DOHH2 (cell line): ENCODE data around the gene UBXN4.
A peak's percentile ranks its signal among the peaks of the same experiment; 100 is the strongest.
"Not testable (repeated sequence)": the region's sequence is repeated elsewhere in the genome, so short reads cannot be mapped to it uniquely, and the experiment has no call there.

Source experiments
- H3F3A ChIP-seq: fragments of 200-600 bp; sonication (generic), shearing (Covaris generic); 2 replicates; pipeline ENCODE4 v1.6.0; 2016; ENCODE audit warnings: antibody characterized with exemption, mild to moderate bottlenecking; ENCODE audit not compliant: control insufficient read depth, insufficient read depth
- H3K27ac ChIP-seq: fragments of 200-600 bp; sonication (generic); 2 replicates; pipeline ENCODE4 v1.5.1; 2014; ENCODE audit warnings: low read depth, mild to moderate bottlenecking, low read length, moderate library complexity
- H3K27me3 ChIP-seq: fragments of 200-600 bp; sonication (generic); 2 replicates; pipeline ENCODE4 v1.6.1; 2014; ENCODE audit warnings: mild to moderate bottlenecking, low read length, mixed read lengths; ENCODE audit not compliant: control insufficient read depth
- H3K36me3 ChIP-seq: fragments of 200-600 bp; sonication (generic); 2 replicates; pipeline ENCODE4 v1.6.1; 2014; ENCODE audit warnings: mild to moderate bottlenecking, low read length, moderate library complexity, mixed read lengths; ENCODE audit not compliant: control insufficient read depth
- H3K4me1 ChIP-seq: fragments of 200-600 bp; sonication (generic); 2 replicates; pipeline ENCODE4 v1.6.1; 2014; ENCODE audit warnings: mild to moderate bottlenecking, low read length, mixed read lengths; ENCODE audit not compliant: control insufficient read depth
- H3K4me2 ChIP-seq: fragments of 200-600 bp; sonication (generic); 2 replicates; pipeline ENCODE4 v1.6.0; 2014; ENCODE audit warnings: mild to moderate bottlenecking, low read length, moderate library complexity
- H3K4me3 ChIP-seq: fragments of 200-600 bp; sonication (generic); 2 replicates; pipeline ENCODE4 v1.5.1; 2014; ENCODE audit warnings: mild to moderate bottlenecking, low read length, mixed read lengths
- H3K79me2 ChIP-seq: fragments of 200-600 bp; sonication (generic); 2 replicates; pipeline ENCODE4 v1.6.1; 2014; ENCODE audit warnings: mild to moderate bottlenecking, low read length, mixed read lengths; ENCODE audit not compliant: control insufficient read depth
- H3K9me2 ChIP-seq: fragments of 200-600 bp; sonication (generic); replicated peaks from 2 replicates; pipeline ENCODE4 v1.6.1; 2014; ENCODE audit warnings: mild to moderate bottlenecking, low read length, mixed read lengths; ENCODE audit not compliant: control insufficient read depth
- H3K9me3 ChIP-seq: fragments of 200-600 bp; sonication (generic); 2 replicates; pipeline ENCODE4 v1.6.1; 2014; ENCODE audit warnings: antibody characterized with exemption, low read length, mixed read lengths; ENCODE audit not compliant: control insufficient read depth, insufficient read depth
- H4K20me1 ChIP-seq: fragments of 200-600 bp; sonication (generic); 2 replicates; pipeline ENCODE4 v1.6.0; 2014; ENCODE audit warnings: low read depth, mild to moderate bottlenecking, antibody characterized with exemption, low read length, moderate library complexity; ENCODE audit not compliant: control insufficient read depth, insufficient read depth
- EZH2phosphoT487 ChIP-seq: fragments of 200-600 bp; sonication (generic); IDR thresholded peaks from 2 replicates; pipeline ENCODE4 v1.6.1; 2017; ENCODE audit warnings: borderline replicate concordance, mild to moderate bottlenecking, antibody characterized with exemption, low read length, moderate library complexity, mixed read lengths
- TF ChIP-seq, protein P1 (sequence below): fragments of 200-600 bp; sonication (generic); IDR thresholded peaks from one replicate; pipeline ENCODE4 v1.5.1; 2014; ENCODE audit warnings: antibody characterized with exemption, mild to moderate bottlenecking, low read depth, low read length; ENCODE audit not compliant: poor library complexity, severe bottlenecking

UBXN4 gene

DNA sequence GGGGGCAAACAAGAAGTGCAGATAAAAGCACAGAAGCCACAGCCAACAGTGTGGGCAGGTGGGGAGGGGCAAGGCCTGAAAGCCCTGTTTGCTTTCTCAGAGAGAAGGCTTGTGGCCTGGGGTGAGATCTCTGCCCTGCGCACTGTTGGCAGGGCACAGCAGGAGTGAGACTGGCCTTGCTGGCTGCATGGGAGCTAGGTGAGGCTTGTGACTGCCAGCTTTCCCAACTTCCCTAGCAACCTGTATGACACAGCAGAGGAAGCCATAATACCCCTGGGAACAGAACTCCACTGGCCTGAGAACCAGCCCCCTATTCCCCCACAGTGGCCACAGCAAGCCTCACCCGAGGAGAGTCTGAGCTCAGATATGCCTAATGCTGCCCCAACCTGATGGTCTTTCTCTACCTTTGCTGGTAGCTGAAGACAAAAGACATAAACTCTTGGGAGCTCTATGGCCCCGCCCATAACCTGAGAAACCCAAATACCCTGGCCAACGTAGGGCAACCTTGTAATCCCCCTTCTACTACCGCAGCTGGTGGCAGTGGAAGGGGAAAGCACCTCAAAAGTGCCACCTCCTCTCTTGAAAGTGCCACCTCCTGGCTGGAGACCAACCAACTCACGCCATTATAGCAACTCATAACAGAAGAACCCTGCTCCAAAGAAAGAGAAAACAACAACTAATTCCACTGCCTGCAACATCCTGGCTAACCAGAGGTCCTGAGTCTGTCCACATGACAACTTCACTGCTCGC lies 50.9 kb downstream of the UBXN4 start:
- no peaks in the 10 kb centered on the region for H4K20me1 ChIP-seq
- no peaks in the 10 kb centered on the region for H3F3A ChIP-seq
- no peaks in the 10 kb centered on the region for H3K9me3 ChIP-seq
- H3K36me3 ChIP-seq = no peaks in the 10 kb centered on the region
- no peaks in the 10 kb centered on the region for H3K27me3 ChIP-seq
- no peak overlapping the region for H3K27ac ChIP-seq
- peaks cover 6% of the 10 kb centered on the region for H3K4me1 ChIP-seq
- H3K4me3 ChIP-seq = no peak overlapping the region
- no peaks in the 10 kb centered on the region for H3K9me2 ChIP-seq
- no peaks in the 10 kb centered on the region for H3K79me2 ChIP-seq
- no peak overlapping the region for H3K4me2 ChIP-seq
- TF ChIP-seq, protein P1, sequence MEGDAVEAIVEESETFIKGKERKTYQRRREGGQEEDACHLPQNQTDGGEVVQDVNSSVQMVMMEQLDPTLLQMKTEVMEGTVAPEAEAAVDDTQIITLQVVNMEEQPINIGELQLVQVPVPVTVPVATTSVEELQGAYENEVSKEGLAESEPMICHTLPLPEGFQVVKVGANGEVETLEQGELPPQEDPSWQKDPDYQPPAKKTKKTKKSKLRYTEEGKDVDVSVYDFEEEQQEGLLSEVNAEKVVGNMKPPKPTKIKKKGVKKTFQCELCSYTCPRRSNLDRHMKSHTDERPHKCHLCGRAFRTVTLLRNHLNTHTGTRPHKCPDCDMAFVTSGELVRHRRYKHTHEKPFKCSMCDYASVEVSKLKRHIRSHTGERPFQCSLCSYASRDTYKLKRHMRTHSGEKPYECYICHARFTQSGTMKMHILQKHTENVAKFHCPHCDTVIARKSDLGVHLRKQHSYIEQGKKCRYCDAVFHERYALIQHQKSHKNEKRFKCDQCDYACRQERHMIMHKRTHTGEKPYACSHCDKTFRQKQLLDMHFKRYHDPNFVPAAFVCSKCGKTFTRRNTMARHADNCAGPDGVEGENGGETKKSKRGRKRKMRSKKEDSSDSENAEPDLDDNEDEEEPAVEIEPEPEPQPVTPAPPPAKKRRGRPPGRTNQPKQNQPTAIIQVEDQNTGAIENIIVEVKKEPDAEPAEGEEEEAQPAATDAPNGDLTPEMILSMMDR = no peak
- TF ChIP-seq EZH2phosphoT487 = no peak

DNA sequence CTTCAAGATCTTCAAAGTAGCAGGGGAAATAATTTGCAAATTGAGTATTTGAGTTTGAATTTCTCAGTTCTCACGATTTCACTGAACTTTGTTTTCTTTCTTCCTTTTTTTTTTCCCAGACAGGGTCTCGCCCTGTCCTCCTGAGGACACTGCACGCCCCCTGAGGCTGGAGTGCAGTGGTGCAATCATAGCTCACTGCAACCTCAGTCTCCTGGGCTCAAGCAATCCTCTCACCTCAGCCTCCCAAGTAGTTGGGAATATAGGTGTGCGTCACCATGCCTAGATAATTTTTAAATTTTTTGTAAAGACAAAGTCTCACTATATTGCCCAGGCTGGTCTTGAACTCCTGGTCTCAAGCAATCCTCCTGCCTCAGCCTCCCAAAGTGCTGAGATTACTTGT lies 54.0 kb downstream of the UBXN4 start:
- not testable (repeated sequence) for H3K27me3 ChIP-seq, H3K4me2 ChIP-seq, H4K20me1 ChIP-seq, H3K4me3 ChIP-seq, H3K27ac ChIP-seq, H3K9me2 ChIP-seq, H3K79me2 ChIP-seq, H3K36me3 ChIP-seq, H3F3A ChIP-seq, H3K4me1 ChIP-seq
- peaks cover 14% of the 10 kb centered on the region for H3K9me3 ChIP-seq
- TF ChIP-seq, protein P1 = peak; percentile 30

DNA sequence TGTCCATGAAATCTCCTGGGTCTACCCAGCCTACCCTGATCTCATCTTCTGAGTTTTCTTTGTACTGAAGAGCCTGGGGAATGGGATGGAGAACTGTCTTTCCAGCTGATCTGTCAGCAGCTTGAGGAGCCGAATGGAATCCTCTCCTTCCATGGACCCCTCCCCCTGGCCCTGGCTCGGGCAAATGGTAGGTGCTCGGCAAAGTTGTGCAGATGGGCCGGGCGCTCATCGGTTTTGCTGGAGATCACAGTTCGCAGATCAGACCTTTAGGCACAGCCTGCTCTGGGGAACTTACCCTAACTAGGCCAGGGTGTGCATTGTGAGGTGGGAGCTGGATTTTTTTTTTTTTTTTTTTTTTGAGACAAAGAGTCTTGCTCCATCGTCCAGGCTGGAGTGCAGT lies 55.0 kb downstream of the UBXN4 start:
- no peak overlapping the region for H3K27ac ChIP-seq
- H3K4me3 ChIP-seq = no peak overlapping the region
- H3K36me3 ChIP-seq = no peaks in the 10 kb centered on the region
- no peaks in the 10 kb centered on the region for H4K20me1 ChIP-seq
- H3K27me3 ChIP-seq = no peaks in the 10 kb centered on the region
- H3K9me2 ChIP-seq = no peaks in the 10 kb centered on the region
- H3K9me3 ChIP-seq = peaks cover 21% of the 10 kb centered on the region
- TF ChIP-seq, protein P1 = no peak
- TF ChIP-seq EZH2phosphoT487 = no peak
- no peaks in the 10 kb centered on the region; the same call in 1 of the 2 replicates for H3F3A ChIP-seq
- no peak overlapping the region for H3K4me2 ChIP-seq
- no peaks in the 10 kb centered on the region for H3K79me2 ChIP-seq
- peaks cover 9% of the 10 kb centered on the region for H3K4me1 ChIP-seq
